ENCODE measurements around the gene CYBA.

Gene CYBA

GRCh38 chr16:88659160-88659559 lies 8.3 kb upstream of the CYBA start:
- DNase-seq, result no peak

- DNase-seq, result no peak
These were observed 7.9 kb upstream of the CYBA start for GRCh38 chr16:88658714-88659113.

GRCh38 chr16:88657371-88657770 lies 6.5 kb upstream of the CYBA start:
- no peak for DNase-seq

GRCh38 chr16:88656291-88656980 lies 5.6 kb upstream of the CYBA start:
- no peak for DNase-seq

GRCh38 chr16:88655733-88656281 lies 5.0 kb upstream of the CYBA start:
- no peak for DNase-seq

GRCh38 chr16:88655053-88655732 lies 4.3 kb upstream of the CYBA start:
- DNase-seq, result no peak

GRCh38 chr16:88654363-88655052 lies 3.7 kb upstream of the CYBA start:
- no peak for DNase-seq

GRCh38 chr16:88653596-88654362 lies 2.9 kb upstream of the CYBA start:
- DNase-seq, result no peak

GRCh38 chr16:88653101-88653500 lies 2.2 kb upstream of the CYBA start:
- DNase-seq, result no peak

GRCh38 chr16:88652762-88653063 lies 1.9 kb upstream of the CYBA start:
- DNase-seq, result no peak

GRCh38 chr16:88651989-88652761 lies 1.3 kb upstream of the CYBA start:
- no peak for DNase-seq

- DNase-seq, result peak; percentile 70
These were observed 579 bp upstream of the CYBA start for GRCh38 chr16:88651276-88651988.

- DNase-seq, result peak; percentile 38
These were observed 717 bp downstream of the CYBA start for GRCh38 chr16:88649924-88650748.

GRCh38 chr16:88649195-88649923 lies 1.5 kb downstream of the CYBA start:
- DNase-seq, result no peak

- DNase-seq, result no peak
These were observed 3.4 kb downstream of the CYBA start for GRCh38 chr16:88647178-88648070.

- DNase-seq, result no peak
These were observed 4.4 kb downstream of the CYBA start for GRCh38 chr16:88646345-88647034.

- no peak for DNase-seq
These were observed 4.9 kb downstream of the CYBA start for GRCh38 chr16:88645941-88646340.

GRCh38 chr16:88645455-88645854 lies 5.4 kb downstream of the CYBA start:
- no peak for DNase-seq

GRCh38 chr16:88643644-88643932 lies 7.3 kb downstream of the CYBA start:
- DNase-seq, result no peak

All from GF-D8 (cell line).